Type B pancreatic cell (in vitro differentiated cells): Measurements from ENCODE around the gene ETS1. TPM values are rescaled to one million over a fixed set of nuclear protein-coding genes. Genes with fewer than 3 reads are reported as not detected.

Experiments used
- DNase-seq: peaks from one replicate; pipeline ENCODE4 v3.0.0; 2021; ENCODE audit warnings: mixed read lengths; ENCODE audit not compliant: unreplicated experiment; ENCODE audit errors: extremely low spot score
- H3K27ac Mint-ChIP-seq: 2 replicates; pipeline ENCODE4 v1.8.0; 2021; ENCODE audit warnings: mild to moderate bottlenecking, mixed read lengths
- H3K27me3 Mint-ChIP-seq: 2 replicates; pipeline ENCODE4 v1.8.0; 2021; ENCODE audit warnings: mixed read lengths
- H3K36me3 Mint-ChIP-seq: 2 replicates; pipeline ENCODE4 v1.8.0; 2021; ENCODE audit warnings: mixed read lengths
- H3K4me1 Mint-ChIP-seq: one replicate; pipeline ENCODE4 v1.8.0; 2021; ENCODE audit warnings: mixed read lengths; ENCODE audit not compliant: unreplicated experiment
- H3K4me3 Mint-ChIP-seq: 2 replicates; pipeline ENCODE4 v1.8.0; 2021; ENCODE audit warnings: mild to moderate bottlenecking, mixed read lengths
- H3K9me3 Mint-ChIP-seq: 2 replicates; pipeline ENCODE4 v1.8.0; 2021; ENCODE audit warnings: mixed read lengths
- microRNA-seq: library from miRNA; unstranded; fragments of <30 nt; microRNA quantifications from one replicate; pipeline ENCODE4, GENCODE V29; 2020
- total RNA-seq: library from RNA; stranded (reverse); gene quantifications from 2 replicates; pipeline ENCODE4 v1.2.1, GENCODE V29; 2021; ENCODE audit warnings: low replicate concordance
- TF ChIP-seq, protein P1 (sequence below): fragments of 200-600 bp; sonication (generic); conservative IDR thresholded peaks from 2 replicates; pipeline ENCODE4 v1.5.0; 2021; ENCODE audit warnings: antibody characterized with exemption, mild to moderate bottlenecking

The ETS1 gene
- total RNA-seq, 1 donor from 2014 or later = 40.6 TPM

DNA sequence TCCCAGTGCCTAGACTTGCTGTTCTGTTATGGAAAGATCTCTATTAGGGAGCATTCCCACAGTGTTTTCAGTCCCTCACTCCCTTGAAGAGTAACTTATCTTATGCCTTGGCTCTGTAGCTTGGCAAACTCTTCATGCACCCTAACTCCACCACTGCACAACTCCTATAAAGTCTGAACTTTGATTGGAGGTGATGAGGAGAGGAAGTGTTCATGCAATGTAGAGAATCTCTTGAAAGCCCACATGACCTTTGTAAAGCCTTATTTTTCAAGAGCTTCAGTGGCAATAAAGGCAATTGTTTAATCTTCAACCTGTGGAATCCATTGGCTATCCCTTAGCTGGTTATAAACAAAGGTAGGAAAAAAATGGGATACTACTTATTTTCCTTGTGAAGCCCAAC lies 176.2 kb downstream of the ETS1 start:
- no peaks in the 10 kb centered on the region for H3K9me3 Mint-ChIP-seq
- no peak overlapping the region for H3K27ac Mint-ChIP-seq
- H3K27me3 Mint-ChIP-seq = peaks cover 10% of the 10 kb centered on the region
- TF ChIP-seq, protein P1, sequence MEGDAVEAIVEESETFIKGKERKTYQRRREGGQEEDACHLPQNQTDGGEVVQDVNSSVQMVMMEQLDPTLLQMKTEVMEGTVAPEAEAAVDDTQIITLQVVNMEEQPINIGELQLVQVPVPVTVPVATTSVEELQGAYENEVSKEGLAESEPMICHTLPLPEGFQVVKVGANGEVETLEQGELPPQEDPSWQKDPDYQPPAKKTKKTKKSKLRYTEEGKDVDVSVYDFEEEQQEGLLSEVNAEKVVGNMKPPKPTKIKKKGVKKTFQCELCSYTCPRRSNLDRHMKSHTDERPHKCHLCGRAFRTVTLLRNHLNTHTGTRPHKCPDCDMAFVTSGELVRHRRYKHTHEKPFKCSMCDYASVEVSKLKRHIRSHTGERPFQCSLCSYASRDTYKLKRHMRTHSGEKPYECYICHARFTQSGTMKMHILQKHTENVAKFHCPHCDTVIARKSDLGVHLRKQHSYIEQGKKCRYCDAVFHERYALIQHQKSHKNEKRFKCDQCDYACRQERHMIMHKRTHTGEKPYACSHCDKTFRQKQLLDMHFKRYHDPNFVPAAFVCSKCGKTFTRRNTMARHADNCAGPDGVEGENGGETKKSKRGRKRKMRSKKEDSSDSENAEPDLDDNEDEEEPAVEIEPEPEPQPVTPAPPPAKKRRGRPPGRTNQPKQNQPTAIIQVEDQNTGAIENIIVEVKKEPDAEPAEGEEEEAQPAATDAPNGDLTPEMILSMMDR = no peak
- H3K36me3 Mint-ChIP-seq = no peaks in the 10 kb centered on the region
- peaks cover 21% of the 10 kb centered on the region for H3K4me1 Mint-ChIP-seq
- DNase-seq = no peak
- no peak overlapping the region for H3K4me3 Mint-ChIP-seq

DNA sequence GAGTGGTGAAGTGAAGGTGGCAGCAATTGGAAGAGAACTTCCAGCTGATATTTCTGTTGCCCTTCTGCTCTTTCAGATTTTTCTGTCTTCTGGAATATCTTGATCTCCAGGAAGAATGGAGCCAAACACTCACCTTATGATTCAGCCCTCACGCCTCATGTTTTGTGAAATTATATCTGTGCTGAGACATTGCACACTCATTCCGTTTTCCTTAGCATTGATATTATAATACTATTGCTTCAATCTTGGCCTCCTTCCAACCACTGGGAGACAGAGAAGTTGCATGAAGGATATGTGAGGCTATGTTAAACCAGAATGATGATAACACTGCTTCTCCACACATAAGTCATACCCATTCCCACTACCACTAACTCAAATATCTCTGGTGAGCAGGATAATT lies 177.9 kb downstream of the ETS1 start:
- no peak overlapping the region for H3K4me3 Mint-ChIP-seq
- no peak for DNase-seq
- peaks cover 12% of the 10 kb centered on the region for H3K27me3 Mint-ChIP-seq
- no peaks in the 10 kb centered on the region for H3K36me3 Mint-ChIP-seq
- TF ChIP-seq, protein P1 = no peak
- peaks cover 24% of the 10 kb centered on the region for H3K4me1 Mint-ChIP-seq
- no peak overlapping the region for H3K27ac Mint-ChIP-seq
- no peaks in the 10 kb centered on the region for H3K9me3 Mint-ChIP-seq

Small RNAs within 50 kb of the gene (microRNA-seq; reads per million reads assigned to microRNA genes)
- gene MIR6090 = not detected

Other genes starting within 250 kb of the ETS1 start
- 2.4 and 20.2 TPM in 2 replicates for gene FLI1, start 106.5 kb upstream of the ETS1 start, total RNA-seq